Heart left ventricle (tissue), 16 donors: Measurements from ENCODE around the gene ELOF1. TPM values are rescaled to one million over a fixed set of nuclear protein-coding genes. Genes with fewer than 3 reads are reported as not detected.

Experiments used
- ATAC-seq, 4 donors: fragments of 200-7000 bp; cut with Tn5 transposase; one replicate each; pipeline ENCODE4 v1.9.1; 2020 to 2022; ENCODE audit warnings: moderate library complexity in 4 of 4, mild to moderate bottlenecking in 3 of 4, moderate number of reproducible peaks in 1 of 4
- DNase-seq, 5 donors: peaks; one replicate each; pipeline ENCODE4 v3.0.0-alpha.2; 2020
- H3K27ac ChIP-seq, 12 donors: fragments of 200-600 bp; sonication (generic) in 4 of 12; one replicate each; pipeline versions ENCODE4 v1.5.0 to v1.8.0; 2016 to 2022; ENCODE audit warnings: mild to moderate bottlenecking in 2 of 12
- H3K27me3 ChIP-seq, 9 donors: fragments of 200-600 bp; sonication (generic) in 2 of 9; one replicate each; pipeline versions ENCODE4 v1.5.1 to v1.8.0; 2016 to 2022; ENCODE audit warnings: mild to moderate bottlenecking in 3 of 9
- H3K36me3 ChIP-seq, 9 donors: fragments of 200-600 bp; sonication (generic) in 2 of 9; one replicate each; pipeline versions ENCODE4 v1.5.0 to v1.8.0; 2018 to 2022; ENCODE audit warnings: mild to moderate bottlenecking in 2 of 9
- H3K4me1 ChIP-seq, 12 donors: fragments of 200-600 bp; sonication (generic) in 4 of 12; one replicate each; pipeline versions ENCODE4 v1.5.0 to v1.8.0; 2016 to 2022; ENCODE audit warnings: mild to moderate bottlenecking in 3 of 12
- H3K4me3 ChIP-seq, 12 donors: fragments of 200-600 bp; sonication (generic) in 4 of 12; one replicate each; pipeline versions ENCODE4 v1.5.0 to v1.8.0; 2017 to 2022; ENCODE audit warnings: mild to moderate bottlenecking in 9 of 12, moderate library complexity in 4 of 12
- H3K9me3 ChIP-seq, 12 donors: fragments of 200-600 bp; sonication (generic) in 4 of 12; one replicate each; pipeline versions ENCODE4 v1.5.0 to v1.8.0; 2016 to 2022; ENCODE audit warnings: mild to moderate bottlenecking in 1 of 12
- CTCF ChIP-seq, 12 donors: fragments of 200-600 bp; sonication (generic) in 4 of 12; IDR thresholded peaks; one replicate each; pipeline versions ENCODE4 v1.5.0 to v1.8.0; 2018 to 2022; ENCODE audit warnings: antibody characterized with exemption in 12 of 12, mild to moderate bottlenecking in 5 of 12
- POLR2A ChIP-seq, 2 donors: fragments of 450-650 bp; IDR thresholded peaks; one replicate each; pipeline ENCODE4 v1.6.1; 2017; ENCODE audit warnings: antibody characterized with exemption in 2 of 2, mild to moderate bottlenecking in 2 of 2, moderate library complexity in 2 of 2
- WGBS, 4 donors: extraction: QIAGEN DNeasy Blood & Tissue Kit in 2 of 4; methylation state at CpG; one replicate each; pipeline versions ENCODE4 v1.1.5 to v1.1.7; 2013 to 2018; 5-methylcytosine and 5-hydroxymethylcytosine counted together
- intact Hi-C, 10 donors: fragments of 100-400 bp; cut with DNase I; formaldehyde crosslinking; loops; one replicate each; pipeline versions ENCODE4 v1.11.1 to v1.14.2; 2022
- polyA plus RNA-seq, 2 donors: library from polyadenylated mRNA; stranded (reverse); fragments of 200-250 nt; gene quantifications; one replicate each; pipeline ENCODE4 v1.2.3, GENCODE V29; 2013
- total RNA-seq, 9 donors: library from RNA; depleted of rRNA in 2 of 9; stranded (reverse); fragments of >200 nt in 2 of 9; fragmentation: NEBNext Ultra II Directional in 3 of 9; extraction: Animal tissue kit (Norgen Biotek cat#: 25700) in 3 of 9; gene quantifications; one replicate each; pipeline versions ENCODE4 v1.1.0 to v1.2.4, GENCODE V29; 2016 to 2023
- donor health status: ischemic (EF 13 %, LVEDD 7.1; RV severe dilation, severe dysfunction).
- donor health status: healthy with polysubstance abuse.
- donor health status: DM: no; HTN: yes; CAD: no.
- donor health status: DM: no; HTN: no; CAD: no.
- donor health status: ischemic (EF 25% LVEDD 6.9; RV normal size, moderate dysfunction).
- donor health status: ischemic (EF 25% LVEDD 5.7; RV mildly dilated, moderate dysfunction).
- donor health status: healthy.
- donor health status: DM: yes; HTN: yes; CAD: no.
- donor health status: ischemic (EF 35%, LVEDD 5.7; RV mildly dilated, moderate dysfunction).
- donor health status: nonischemic (EF 11% LVEDD 7.7; RV severe dilation, severe dysfunction).
- donor health status: DM: yes; HTN: yes; CAD: no.
- donor health status: PGD.
- donor health status: ischemic (EF 29% LVEDD 5.4; RV normal size, mild dysfunction).
- donor health status: nonischemic (EF 23%, LVEDD 6.1; RV moderate dilation, normal function).

The ELOF1 gene
- total and polyA plus RNA-seq, 11 donors, result 25.0 to 70.3 (median 31.1) TPM

GRCh38 chr19:11556634-11557420 lies 2.2 kb downstream of the ELOF1 start:
- DNase-seq, result no peak
- no peak for TF ChIP-seq CTCF (IDR thresholded peaks at IDR 0.05)
- TF ChIP-seq POLR2A (IDR thresholded peaks at IDR 0.05), result no peak
- no peak for ATAC-seq
- intact Hi-C loops, result loop anchor here in 1 of 10 donors (5.0 kb wide), 1 partner anchor 40 kb away; the partner anchor contains the start of gene ZNF627
- WGBS, 4 donors, result 76 to 84% (median 81%) methylated on average over 4 of the region's 4 CpGs
- H3K36me3 ChIP-seq, result peaks cover 0 to 30% (median 24%) of the 10 kb centered on the region in 9 donors
- no peak overlapping the region for H3K4me3 ChIP-seq
- peaks cover 0 to 39% (median 23%) of the 10 kb centered on the region in 12 donors for H3K4me1 ChIP-seq
- H3K27ac ChIP-seq, result no peak overlapping the region
- no peaks in the 10 kb centered on the region for H3K27me3 ChIP-seq
- H3K9me3 ChIP-seq, result no peaks in the 10 kb centered on the region

GRCh38 chr19:11555246-11555645 lies 3.8 kb downstream of the ELOF1 start:
- no peak for TF ChIP-seq POLR2A (IDR thresholded peaks at IDR 0.05)
- TF ChIP-seq CTCF (IDR thresholded peaks at IDR 0.05), result no peak
- H3K9me3 ChIP-seq, result no peaks in the 10 kb centered on the region
- DNase-seq, result no peak
- no peak for ATAC-seq
- no peak overlapping the region for H3K27ac ChIP-seq
- intact Hi-C loops, result loop anchor here in 1 of 10 donors (5.0 kb wide), 1 partner anchor 42 kb away; the partner anchor contains the start of gene ZNF627
- H3K36me3 ChIP-seq, result peaks cover 0 to 30% (median 24%) of the 10 kb centered on the region in 9 donors
- 74 to 80% (median 77%) methylated on average over 6 of the region's 6 CpGs for WGBS, 4 donors
- H3K4me3 ChIP-seq, result no peak overlapping the region
- H3K4me1 ChIP-seq, result peaks cover 0 to 35% (median 18%) of the 10 kb centered on the region in 12 donors
- H3K27me3 ChIP-seq, result no peaks in the 10 kb centered on the region

GRCh38 chr19:11554160-11554559 lies 4.9 kb downstream of the ELOF1 start:
- ATAC-seq (no peak), DNase-seq (no peak)
- Histone ChIP-seq H3K4me1 (peaks cover 0 to 26% (median 11%) of the 10 kb centered on the region in 12 donors), H3K27ac (no peak overlapping the region), H3K4me3 (no peak overlapping the region), H3K36me3 (peaks cover 0 to 36% (median 29%) of the 10 kb centered on the region in 9 donors), H3K27me3 (no peaks in the 10 kb centered on the region), H3K9me3 (no peaks in the 10 kb centered on the region)
- WGBS, 4 donors, result 88 to 93% (median 93%) methylated on average over 12 of the region's 12 CpGs
- TF ChIP-seq POLR2A (IDR thresholded peaks at IDR 0.05), result no peak
- TF ChIP-seq CTCF (IDR thresholded peaks at IDR 0.05), result no peak
- intact Hi-C loops, result no loop called here

- 76 to 82% (median 78%) methylated on average over 8 to 20 of the region's 20 CpGs for WGBS, 4 donors
- peaks cover 0 to 16% (median 4%) of the 10 kb centered on the region in 12 donors for H3K4me1 ChIP-seq
Measured at GRCh38 chr19:11552666-11553372, 6.2 kb downstream of the ELOF1 start.

More at GRCh38 chr19:11552666-11553372, 6.2 kb downstream of the ELOF1 start:
- Histone ChIP-seq H3K4me3 (no peak overlapping the region), H3K27me3 (no peaks in the 10 kb centered on the region), H3K9me3 (no peaks in the 10 kb centered on the region), H3K27ac (peak overlapping the region in 1 of 12 donors; percentile 89), H3K36me3 (peaks cover 0 to 41% (median 30%) of the 10 kb centered on the region in 9 donors)
- ATAC-seq (no peak), DNase-seq (no peak)
- TF ChIP-seq POLR2A (IDR thresholded peaks at IDR 0.05) (no peak), CTCF (IDR thresholded peaks at IDR 0.05) (no peak)
- intact Hi-C loops, result no loop called here
